HG03432 (cell line): ENCODE data around the gene PIK3CA.
"Not testable (repeated sequence)": the region's sequence is repeated elsewhere in the genome, so short reads cannot be mapped to it uniquely, and the experiment has no call there.

Experiments used
- ATAC-seq: cut with Tn5 transposase; IDR thresholded peaks from one replicate; pipeline ENCODE4 v1.9.1; 2021; ENCODE audit warnings: mild to moderate bottlenecking, moderate library complexity; ENCODE audit not compliant: unreplicated experiment

The PIK3CA gene

GRCh38 chr3:179259959-179260756 is 112.0 kb downstream of the PIK3CA start:
- ATAC-seq, result not testable (repeated sequence)

GRCh38 chr3:179260949-179261765 is 113.0 kb downstream of the PIK3CA start:
- ATAC-seq, result peak; percentile 93

GRCh38 chr3:179263134-179263533 is 115.0 kb downstream of the PIK3CA start:
- ATAC-seq, result no peak

DNA sequence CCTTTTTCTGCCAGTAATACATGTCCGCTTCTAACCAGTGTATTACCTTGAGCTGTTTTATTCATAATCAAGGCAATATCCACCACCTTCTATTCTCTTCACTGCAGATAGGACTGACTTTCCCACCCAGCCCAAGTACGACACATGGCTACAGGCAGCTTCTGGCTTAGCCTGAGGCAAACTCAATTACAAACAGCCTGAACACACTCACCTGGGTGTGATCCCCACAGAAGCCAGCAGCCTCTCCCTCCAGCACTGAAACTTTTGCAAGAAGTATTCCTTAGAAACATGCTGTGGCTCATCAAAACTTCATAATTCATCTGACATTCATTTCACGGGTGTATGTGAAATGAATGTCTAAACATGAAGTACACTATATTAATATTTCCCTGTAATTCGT is 116.3 kb downstream of the PIK3CA start:
- no peak for ATAC-seq

- ATAC-seq, result no peak
Observed at GRCh38 chr3:179265092-179265491, 116.9 kb downstream of the PIK3CA start.

GRCh38 chr3:179265875-179266274 is 117.7 kb downstream of the PIK3CA start:
- ATAC-seq, result peak; percentile 50

DNA sequence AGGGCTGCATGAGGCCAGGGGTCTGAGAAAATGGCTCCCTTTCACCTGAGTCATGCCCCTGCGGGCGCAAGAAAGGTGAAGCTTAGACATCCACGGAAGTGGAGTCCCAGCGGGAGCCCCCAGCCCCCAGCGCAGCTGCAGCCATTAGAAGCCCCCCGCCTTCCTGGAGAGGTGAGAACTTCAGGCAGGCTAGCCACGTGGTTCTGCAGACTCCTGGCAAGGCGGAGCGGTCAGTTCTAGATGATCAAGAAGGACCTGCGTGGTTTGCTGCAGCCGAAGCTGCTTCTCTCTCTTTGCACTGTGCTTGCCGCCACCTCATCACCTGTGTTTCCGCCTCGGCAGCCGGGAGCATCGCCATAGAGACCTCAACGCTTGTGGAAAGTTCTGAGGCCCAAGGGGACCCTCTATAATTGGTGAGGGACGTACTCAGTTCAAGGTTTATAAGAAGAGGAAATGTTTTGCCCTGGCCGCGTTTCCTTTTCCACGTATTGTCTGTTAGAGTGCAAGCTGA is 118.6 kb downstream of the PIK3CA start:
- no peak for ATAC-seq

- ATAC-seq, result no peak
Observed at GRCh38 chr3:179268400-179269051, 120.4 kb downstream of the PIK3CA start.

DNA sequence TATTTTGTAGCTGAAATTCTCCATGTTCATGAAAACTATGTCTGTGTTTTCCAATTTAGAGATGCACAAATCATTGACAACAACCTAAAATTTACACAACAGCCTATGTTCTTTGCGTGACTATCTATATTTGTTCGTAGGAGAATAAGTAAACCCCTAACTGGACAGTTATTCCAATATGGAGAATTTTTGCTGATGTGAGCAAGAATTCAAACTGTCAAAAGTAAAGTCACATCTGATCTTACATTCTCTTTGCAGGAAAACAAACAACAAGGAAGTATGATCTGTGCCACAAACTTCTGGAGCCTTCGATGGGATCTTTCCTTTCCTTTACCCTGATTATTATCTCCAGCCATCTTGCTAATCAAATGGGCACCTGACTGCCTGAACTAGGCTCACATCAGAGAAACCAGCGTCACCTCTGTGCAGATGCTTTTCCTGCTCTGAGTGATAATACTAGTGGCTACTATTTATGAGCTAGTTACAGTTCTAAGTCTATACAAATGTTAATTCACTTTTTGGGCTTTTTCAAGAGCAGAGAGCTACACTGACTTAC is 121.1 kb downstream of the PIK3CA start:
- no peak for ATAC-seq

DNA sequence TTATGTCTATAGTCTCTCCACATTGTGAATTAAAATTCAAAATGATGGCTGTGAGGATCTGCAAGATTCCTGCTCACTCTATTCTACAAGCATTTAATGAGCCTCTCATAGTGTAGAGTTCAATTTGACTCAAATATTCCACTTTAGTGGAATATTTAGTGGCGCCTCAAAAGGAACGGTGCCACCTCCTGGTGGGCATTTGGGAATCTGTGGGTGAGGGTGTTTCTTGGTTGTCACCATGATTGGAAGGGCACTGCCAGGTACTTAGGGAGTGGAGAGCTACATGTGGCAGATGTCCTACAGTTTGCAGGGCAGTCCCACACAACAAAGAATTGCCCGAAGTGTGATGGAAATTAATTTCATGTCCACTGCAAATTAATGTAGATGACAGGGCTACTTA is 124.2 kb downstream of the PIK3CA start:
- ATAC-seq, result no peak

DNA sequence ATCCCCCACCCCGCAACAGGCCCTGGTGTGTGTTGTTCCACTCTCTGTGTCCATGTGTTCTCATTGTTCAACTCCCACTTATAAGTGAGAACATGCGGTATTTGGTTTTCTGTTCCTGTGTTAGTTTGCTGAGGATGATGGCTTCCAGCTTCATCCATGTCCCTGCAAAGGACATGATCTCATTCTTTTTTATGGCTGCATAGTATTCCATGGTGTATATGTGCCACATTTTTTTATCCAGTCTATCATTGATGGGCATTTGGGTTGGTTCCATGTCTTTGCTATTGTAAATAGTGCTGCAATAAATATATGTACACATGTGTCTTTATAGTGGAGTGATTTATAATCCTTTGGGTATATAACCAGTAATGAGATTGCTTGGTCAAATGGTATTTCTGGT is 126.3 kb downstream of the PIK3CA start:
- ATAC-seq, result not testable (repeated sequence)

- no peak for ATAC-seq
Observed at GRCh38 chr3:179276001-179276400, 127.8 kb downstream of the PIK3CA start.

DNA sequence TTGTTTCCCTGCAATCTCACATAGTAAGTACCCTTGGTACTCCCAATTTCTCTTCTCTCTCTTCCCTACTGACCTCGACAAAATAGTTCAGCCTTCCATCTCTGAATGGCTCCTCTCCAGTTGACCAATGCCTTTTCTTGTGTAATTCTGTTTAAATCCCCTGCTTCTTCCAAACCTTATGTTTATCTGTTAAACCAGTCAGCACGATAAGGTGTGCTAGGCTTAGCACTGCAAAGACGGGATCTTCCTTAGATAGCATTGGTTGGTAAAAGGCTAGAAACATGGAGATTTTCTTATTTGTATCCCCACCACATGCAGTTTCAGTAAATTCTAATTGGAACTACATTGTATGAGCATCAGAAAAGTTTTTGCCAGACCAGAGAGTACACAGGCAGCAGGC is 128.6 kb downstream of the PIK3CA start:
- ATAC-seq, result no peak

DNA sequence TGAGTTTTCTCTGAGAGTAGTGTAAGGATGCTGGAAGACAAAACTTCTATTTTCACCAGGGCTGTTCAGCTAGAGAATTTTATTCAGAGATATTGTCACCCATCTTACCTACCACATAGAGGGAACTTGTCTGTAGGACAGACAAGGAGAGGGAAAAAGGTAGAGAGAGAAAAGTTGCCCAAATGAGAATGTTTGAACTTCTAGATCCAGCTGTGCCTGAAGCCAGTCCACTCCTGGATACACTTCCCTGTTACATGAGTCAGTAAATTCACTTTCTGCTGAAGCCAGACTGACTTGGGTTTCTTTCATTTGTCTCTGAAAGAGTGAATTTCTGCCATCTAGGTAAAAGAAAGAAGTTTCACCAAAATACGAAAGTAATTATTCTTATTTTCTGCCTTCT is 130.0 kb downstream of the PIK3CA start:
- no peak for ATAC-seq

DNA sequence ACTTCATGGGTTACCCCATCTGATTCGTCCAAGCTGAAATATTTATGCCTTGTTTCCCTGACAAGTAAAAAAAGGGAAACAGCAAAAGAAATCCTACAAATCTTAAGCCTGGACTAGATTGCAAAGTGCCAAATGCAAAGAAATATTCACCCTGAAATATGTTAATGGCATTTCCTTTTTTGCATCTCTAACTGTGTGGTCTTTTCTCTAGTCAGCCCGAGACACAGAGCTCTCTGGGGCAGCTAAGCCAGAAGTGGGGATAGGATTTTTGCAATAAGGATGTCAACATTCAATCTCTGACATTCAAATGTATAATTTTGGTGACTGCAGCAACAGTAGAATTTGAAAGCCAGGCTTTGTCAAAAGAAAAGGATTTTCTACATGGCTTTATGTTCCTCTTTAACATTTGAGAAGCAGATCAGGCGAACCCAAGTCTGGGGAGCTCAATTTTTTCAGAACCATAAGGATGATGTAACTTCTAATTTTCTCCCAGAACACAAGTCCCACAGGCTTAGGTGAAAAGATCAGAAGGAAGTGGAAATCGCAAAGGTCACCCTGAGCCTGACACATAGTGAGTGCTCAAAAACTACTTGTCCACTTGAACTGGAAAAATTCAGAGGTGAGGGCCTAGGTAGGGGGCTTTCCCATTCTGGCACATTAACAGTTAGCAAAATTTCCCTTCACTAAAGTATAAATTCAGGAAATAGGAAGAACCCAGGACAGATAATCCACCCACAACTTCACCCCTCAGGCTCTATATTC is 131.0 kb downstream of the PIK3CA start:
- no peak for ATAC-seq

DNA sequence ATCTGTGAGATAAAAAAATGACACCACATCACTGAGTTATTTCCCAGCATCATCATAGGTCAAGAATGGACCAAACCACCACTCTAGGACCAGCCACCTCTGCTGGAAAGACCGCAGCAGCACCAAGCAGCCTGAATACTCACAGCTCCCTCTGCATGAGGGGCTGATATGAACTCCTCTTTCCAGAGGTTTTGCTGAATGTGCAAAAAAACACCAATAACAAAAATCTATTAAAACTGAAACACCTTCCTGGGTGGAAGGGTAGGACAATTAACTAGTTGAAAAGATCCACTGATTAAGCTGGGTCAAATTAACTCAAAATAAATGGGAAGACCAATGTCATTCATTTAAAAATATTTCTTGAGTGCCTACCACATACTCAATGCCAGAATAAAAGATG is 131.7 kb downstream of the PIK3CA start:
- ATAC-seq, result no peak

DNA sequence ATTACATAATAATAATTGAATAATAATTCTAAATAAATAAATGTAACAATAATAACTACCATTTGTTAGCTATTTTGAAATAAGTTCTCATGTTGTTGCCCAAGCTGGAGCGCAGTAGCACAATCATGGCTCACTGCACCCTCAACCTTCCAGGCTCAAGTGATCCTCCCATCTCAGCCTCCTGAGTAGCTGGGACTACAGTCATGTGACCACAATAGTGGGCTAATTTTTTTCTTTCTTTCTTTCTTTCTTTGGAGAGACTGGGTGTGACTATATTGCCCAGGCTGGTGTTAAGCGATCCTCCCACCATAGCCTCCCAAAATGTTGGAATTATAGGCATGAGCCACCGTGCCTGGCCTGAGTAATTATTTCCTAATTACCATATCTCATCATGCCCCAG is 133.7 kb downstream of the PIK3CA start:
- no peak for ATAC-seq

- ATAC-seq, result no peak
Observed at GRCh38 chr3:179286331-179286730, 138.2 kb downstream of the PIK3CA start.

DNA sequence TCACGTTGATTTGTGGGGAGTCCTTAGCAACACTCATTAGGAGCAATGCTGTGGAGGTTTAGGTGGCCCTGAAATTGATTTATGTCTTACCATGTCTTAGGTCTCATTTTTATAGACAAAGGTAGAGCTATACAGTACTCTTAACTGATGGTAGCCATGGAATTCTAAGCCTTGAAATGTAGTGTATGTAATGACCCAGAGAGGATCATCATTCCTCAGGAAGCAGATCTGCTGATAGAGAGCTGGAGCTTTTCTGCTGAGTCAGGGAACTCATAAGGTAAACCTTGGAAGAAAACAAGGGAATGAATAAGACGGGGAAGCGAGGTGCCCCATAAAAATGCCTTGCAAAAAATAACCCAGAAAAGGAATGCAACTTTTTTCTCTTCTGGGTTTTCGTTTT is 140.7 kb downstream of the PIK3CA start:
- ATAC-seq, result no peak

GRCh38 chr3:179289295-179289694 is 141.1 kb downstream of the PIK3CA start:
- no peak for ATAC-seq
